HG02870 (cell line): Measurements from ENCODE around the gene PRRG1.
A peak's percentile ranks its signal among the peaks of the same experiment; 100 is the strongest.
"Not testable (repeated sequence)": the region's sequence is repeated elsewhere in the genome, so short reads cannot be mapped to it uniquely, and the experiment has no call there.

Source experiments
- ATAC-seq: cut with Tn5 transposase; IDR thresholded peaks from one replicate; pipeline ENCODE4 v1.9.1; 2021; ENCODE audit warnings: mild to moderate bottlenecking, moderate library complexity; ENCODE audit not compliant: unreplicated experiment

The PRRG1 gene

DNA sequence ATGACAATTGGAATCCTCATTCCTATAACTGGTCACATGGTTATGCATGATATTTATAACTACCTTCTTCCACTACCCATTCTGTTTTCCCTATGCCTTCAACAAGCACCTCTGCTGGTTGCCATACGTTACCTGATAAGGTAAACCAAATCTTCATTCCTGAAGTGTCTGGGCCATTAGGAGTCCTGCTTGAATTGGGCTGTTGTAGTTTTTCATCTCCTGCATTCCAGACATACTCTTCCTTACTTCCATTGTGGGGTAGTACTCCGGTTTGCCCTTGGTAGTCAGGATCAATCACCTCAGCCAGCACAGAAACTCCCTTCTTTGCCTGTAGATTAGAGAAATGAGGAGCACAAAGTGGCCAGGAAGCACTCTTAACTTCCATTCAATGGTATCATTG is 113.2 kb downstream of the PRRG1 start:
- ATAC-seq = no peak

DNA sequence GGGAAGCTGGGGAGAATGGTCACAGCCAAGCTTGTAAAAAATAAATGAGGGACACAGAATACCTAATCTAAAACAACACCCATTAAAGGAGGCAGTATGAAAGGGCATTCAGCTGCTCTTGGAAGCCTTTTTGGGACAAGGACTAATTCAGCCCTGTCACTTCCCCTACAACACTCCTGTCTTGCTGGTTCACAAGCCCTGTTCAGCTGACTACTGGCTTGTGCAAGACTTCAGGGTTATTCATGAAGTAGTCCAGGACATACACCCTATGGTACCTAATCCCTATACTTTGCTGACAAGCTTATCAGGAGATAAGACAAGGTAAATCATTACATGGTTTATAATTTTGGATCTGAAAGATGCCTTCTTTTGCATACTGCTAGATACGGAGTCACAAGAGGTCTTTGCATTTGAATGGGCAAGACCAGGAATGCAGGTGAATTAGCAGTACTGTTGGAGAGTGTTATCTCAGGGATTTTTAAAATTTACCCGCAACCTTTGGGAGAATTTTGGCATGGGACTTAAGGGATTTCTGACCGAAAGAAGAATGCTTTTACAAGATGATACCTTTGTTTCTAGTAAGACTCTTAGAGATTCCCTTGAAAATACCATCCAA is 119.1 kb downstream of the PRRG1 start:
- ATAC-seq = no peak

DNA sequence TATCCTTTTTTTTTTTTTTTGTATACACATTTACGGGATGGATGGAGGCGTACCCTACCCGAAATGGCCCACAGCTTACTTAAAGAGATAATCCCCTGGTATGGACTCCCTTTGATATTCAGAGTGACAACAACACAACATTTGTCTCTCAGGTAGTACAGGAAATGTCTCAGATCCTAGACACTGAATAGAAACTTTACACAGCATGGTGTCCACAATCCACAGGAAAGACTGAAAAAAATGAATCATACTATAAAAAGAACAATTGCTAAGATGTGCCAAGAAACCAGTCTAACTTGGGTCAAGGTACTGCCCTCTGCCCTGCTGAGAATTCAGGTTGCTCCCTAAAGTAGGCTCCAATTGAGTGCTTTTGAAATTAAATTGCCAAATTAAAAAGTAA is 121.5 kb downstream of the PRRG1 start:
- ATAC-seq = no peak

DNA sequence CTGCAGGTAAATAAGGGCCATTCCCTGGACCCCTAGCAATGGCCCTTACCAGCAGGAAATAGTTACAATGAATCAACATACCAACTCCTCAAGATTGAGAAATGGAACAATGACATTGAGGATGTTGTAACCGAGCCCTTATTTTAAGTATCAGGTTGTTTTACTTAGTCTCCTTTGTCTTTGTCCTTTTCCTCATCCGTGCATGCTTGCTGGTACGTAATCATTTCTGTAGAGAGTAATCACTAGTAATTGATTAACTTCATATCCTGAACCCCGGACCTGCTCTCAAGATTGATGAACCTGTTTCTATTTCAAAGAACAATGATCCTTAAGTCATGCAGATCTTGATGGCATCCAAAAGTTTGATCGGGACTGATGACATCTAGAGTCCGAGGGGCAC is 123.7 kb downstream of the PRRG1 start:
- no peak for ATAC-seq

DNA sequence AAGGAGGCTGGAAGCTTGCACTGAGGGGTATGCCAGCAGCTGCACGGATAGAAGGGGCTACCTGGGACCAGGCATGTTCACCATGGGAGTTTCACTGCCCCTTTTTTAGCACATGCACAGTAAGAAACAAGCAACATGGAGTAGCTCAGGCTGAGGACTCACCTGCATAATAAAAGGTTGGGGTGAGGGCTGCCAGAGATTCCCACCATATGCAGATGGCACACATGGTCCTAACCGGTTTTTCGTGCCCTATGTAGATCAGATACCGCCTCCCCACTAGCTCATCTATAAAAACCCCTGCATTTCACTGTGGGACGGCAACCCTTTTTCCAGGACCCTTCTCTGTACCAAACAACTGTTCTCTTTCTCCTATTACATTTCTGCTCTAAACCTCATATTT is 125.3 kb downstream of the PRRG1 start:
- ATAC-seq = no peak

DNA sequence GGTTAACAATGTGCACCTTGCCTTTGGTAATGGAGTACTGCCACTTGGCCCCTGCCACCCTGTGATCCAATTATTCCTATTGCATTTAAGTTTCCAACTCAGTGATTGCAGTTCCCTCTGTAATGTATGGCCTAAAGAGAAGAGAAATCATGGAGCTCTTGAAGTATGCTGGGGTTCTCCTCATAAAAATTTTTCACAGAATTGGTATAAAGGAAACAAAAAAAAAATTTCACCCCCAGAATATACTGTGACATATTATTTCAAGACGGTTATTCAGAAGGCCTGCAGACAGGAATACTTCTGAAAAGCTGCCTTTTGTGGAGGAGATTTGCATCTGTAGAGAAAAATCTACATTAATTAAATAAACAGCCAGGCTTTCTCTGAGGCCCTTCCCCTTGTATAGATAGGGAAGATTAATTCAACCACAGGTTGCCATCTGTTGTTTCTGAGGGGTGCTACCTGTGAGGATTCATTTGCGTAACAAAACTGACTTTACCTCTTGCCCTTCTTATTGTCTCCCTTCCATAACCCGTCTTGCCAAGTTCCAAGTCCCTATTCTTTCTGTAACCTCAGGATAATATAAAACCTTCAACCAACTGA is 127.5 kb downstream of the PRRG1 start:
- ATAC-seq = no peak

DNA sequence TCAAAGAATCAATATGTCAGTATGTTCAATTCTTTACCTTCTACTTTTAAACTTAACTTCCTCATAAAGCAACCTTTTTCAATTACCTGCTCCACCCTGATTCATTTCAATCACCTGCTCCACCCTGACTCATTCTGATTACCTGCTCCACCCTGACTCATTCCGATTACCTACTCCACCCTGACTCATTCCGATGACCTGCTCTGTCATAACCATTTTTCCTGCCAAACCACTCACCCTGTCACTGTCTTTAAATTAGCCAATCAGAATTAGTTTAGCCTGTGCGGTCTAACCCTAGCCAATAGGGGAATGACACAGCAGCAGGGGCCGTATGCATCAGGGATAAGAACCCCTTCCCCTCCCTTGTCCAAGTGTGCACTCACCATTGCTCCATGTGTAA is 135.2 kb downstream of the PRRG1 start:
- not testable (repeated sequence) for ATAC-seq

DNA sequence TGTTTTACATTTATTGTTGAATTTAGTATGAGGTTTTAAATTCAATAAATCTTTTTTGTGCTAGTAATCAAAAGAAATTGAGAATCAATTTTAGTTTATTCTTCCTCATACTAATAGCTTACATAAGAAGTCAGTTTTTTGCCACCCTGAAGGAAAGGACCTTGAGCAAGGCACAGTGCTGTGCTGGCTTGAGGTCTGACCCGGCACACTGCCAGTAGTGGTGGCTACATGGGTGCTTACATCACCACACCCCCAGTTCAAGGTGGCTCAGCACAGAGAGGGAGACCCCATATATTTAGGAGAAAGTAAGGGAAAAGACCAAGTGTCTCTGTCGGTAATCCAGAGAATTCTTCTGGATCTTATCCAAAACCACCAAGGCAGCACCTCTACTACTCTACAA is 136.3 kb downstream of the PRRG1 start:
- ATAC-seq = no peak

DNA sequence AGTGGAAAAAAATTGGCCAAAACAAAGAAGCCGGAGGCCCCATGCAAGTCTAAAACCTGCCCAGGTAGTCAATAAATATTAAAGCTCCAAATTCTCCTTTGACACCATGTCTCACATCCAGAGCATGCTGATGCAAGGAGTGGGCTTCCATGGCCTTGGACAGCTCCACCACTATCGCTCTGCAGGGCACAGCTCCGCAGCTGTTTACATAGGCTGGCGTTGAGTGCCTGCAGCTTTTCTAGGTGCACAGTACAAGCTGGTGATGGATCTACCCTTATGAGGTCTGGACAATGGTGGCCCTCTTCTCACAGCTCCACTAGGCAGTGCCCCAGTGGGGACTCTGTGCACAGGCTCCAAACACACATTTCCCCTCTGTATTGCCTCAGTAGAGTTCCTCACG is 138.1 kb downstream of the PRRG1 start:
- ATAC-seq = no peak

DNA sequence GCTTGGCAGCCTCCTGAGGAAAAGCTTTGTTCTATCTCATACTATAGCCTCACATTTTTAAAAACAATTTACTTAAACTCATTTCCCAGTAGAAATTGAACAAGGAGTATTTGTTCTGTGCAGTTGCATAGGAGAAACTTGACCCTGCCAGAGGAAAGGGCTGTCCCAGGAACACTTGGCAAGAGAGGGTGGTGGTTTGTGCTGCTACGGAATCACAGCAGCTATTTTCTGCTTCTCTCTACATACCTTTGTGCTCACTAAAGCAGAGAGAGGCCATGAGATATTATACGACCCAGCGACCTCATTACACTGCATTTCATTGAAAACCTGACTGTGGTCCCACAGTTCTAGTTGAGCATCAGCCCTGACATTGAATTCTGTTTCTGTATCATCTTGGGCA is 139.2 kb downstream of the PRRG1 start:
- no peak for ATAC-seq

DNA sequence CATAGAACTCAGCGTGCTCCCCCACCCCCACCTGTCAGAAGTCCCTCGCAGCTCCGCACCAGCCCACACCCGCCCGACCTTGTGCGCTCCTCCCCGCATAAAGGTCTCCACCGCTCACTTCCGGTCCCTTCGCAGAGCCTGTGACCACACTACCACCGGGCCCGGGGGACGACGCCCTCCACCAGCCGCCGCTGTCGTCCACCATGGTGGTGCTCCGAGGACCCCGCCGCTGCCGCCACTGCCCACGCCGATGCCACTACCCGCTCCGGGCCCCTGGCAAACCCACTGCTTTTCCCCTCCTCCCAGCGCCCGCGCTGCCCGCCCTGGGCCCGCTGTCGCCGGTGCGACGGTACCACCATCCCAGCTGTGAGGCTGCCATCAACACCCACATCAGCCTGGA is 142.5 kb downstream of the PRRG1 start:
- ATAC-seq = no peak

DNA sequence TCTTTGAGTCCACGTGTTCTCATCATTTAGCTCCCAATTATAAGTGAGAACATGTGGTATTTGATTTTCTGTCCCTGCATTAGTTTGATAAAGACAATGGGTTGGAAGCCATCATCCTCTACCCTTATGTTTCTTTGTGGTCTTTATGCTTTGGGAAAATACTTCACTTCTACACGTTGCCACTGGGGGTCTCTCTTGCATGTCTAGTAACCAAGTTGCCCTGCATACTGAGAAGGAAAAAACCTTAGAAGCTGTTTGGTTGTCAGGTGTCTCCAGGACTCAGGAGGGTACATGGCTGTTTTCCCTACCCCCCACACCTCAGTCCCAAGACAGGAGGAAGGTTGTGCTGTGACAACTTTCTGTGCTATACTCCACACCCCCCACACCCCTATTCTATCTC is 146.6 kb downstream of the PRRG1 start:
- peak; percentile 66 for ATAC-seq

DNA sequence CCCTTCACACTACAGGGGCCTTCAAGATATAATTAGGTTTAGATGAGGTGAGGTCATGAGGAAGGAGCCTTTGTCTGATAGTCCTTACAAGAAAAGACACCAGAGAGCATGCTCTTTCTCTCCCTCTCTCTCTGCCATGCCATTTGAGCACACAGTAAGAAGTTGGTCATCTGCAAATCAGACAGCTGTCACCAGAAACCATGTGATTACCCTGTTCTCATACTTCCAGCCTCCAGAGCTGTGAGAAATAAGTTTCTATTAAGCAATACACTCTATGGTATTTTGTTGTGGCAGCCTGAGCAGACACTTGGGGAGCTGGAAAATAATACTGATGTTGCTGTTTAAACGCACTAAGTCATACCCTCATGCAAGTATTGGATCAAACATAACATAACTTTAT is 148.0 kb downstream of the PRRG1 start:
- ATAC-seq = not testable (repeated sequence)

DNA sequence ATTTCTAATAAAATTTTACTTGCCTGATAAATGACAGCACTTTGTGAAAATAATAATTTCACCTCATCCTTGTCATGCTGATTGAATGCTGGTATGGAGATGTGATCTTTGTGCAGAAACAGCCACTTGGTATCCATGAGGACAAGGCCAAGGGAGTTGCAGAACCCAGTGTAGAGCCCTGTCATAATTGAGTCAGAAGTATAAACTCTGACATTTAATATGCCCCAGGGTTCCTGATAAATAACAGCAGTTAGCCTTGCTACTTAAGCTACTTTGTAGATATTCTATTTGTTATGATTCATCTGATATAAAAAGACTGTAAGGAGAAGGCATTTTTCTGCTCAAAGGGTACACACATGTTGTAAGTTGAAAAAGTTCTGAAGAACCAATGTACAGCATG is 149.2 kb downstream of the PRRG1 start:
- ATAC-seq = not testable (repeated sequence)

DNA sequence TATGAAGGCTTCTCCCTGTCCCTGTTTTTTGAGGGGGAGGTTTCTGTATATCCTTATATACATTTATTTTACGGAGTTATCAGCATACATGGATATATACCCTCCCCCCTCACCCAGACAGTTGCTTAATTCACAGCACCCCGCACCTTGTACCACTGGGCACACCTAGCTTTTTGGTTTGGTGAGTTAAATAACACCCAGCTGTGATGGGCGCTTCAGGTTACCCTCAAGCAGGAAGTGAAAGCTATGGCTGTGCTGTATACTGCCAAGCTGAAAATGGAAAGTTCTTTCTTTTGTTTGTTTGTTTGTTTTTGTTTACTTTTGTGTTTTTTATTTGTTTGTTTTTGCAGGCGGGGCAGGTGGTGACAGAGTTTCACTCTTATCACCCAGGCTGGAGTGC is 150.5 kb downstream of the PRRG1 start:
- not testable (repeated sequence) for ATAC-seq

DNA sequence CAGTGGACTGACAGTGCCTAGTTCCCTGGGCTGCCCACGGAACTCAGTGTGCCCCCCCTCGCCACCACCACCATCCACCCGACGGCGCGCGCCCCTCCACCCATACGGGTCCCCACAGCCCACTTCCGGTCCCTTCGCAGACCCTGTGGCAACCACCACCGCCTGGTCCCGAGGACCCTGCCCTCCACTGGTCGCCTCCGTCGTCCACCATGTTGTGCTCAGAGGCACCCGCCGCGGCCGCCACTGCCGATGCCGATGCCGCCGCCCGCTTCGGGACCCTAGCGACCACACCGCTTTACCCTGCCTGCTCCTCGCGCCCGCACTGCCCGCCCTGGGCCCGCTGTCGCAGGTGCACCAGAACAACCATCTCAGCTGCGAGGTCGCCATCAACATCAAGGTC is 155.8 kb downstream of the PRRG1 start:
- ATAC-seq = no peak
